GM18520 (cell line): ENCODE results near the gene TBPL2.
"Not testable (repeated sequence)": the region's sequence is repeated elsewhere in the genome, so short reads cannot be mapped to it uniquely, and the experiment has no call there.

ENCODE experiments used
- ATAC-seq: cut with Tn5 transposase; IDR thresholded peaks from one replicate; pipeline ENCODE4 v1.9.1; 2021; ENCODE audit not compliant: unreplicated experiment

The TBPL2 gene

GRCh38 chr14:55411426-55412389, 28.7 kb downstream of the TBPL2 start, which contains the start of gene ATG14:
Gene ATG14, minus strand, starts transcription at chr14:55411830. Its CDS starts 8 bp downstream, at chr14:55411822.
- peak; percentile 84 for ATAC-seq

- no peak for ATAC-seq
Observed at GRCh38 chr14:55410876-55411275, 29.5 kb downstream of the TBPL2 start.

- no peak for ATAC-seq
Observed at GRCh38 chr14:55404173-55404854, 36.1 kb downstream of the TBPL2 start.

GRCh38 chr14:55401751-55402150, 38.7 kb downstream of the TBPL2 start:
- no peak for ATAC-seq

GRCh38 chr14:55399852-55400251, 40.6 kb downstream of the TBPL2 start:
- ATAC-seq, result no peak

GRCh38 chr14:55399183-55399582, 41.2 kb downstream of the TBPL2 start:
- ATAC-seq, result no peak

GRCh38 chr14:55398679-55399078, 41.7 kb downstream of the TBPL2 start:
- no peak for ATAC-seq

GRCh38 chr14:55389330-55389729, 51.1 kb downstream of the TBPL2 start:
- ATAC-seq, result no peak

- ATAC-seq, result no peak
Observed at GRCh38 chr14:55388160-55388559, 52.3 kb downstream of the TBPL2 start.

- ATAC-seq, result no peak
Observed at GRCh38 chr14:55387121-55387520, 53.3 kb downstream of the TBPL2 start.

GRCh38 chr14:55386037-55386808, 54.2 kb downstream of the TBPL2 start:
- ATAC-seq, result no peak

GRCh38 chr14:55384536-55384935, 55.9 kb downstream of the TBPL2 start:
- no peak for ATAC-seq

- no peak for ATAC-seq
Observed at GRCh38 chr14:55383541-55384140, 56.8 kb downstream of the TBPL2 start.

- ATAC-seq, result not testable (repeated sequence)
Observed at GRCh38 chr14:55383056-55383466, 57.4 kb downstream of the TBPL2 start.

GRCh38 chr14:55382483-55382882, 57.9 kb downstream of the TBPL2 start:
- ATAC-seq, result no peak

GRCh38 chr14:55381561-55381960, 58.9 kb downstream of the TBPL2 start:
- no peak for ATAC-seq

GRCh38 chr14:55381040-55381439, 59.4 kb downstream of the TBPL2 start:
- ATAC-seq, result no peak

- no peak for ATAC-seq
Observed at GRCh38 chr14:55377236-55377635, 63.2 kb downstream of the TBPL2 start.

- no peak for ATAC-seq
Observed at GRCh38 chr14:55374771-55375170, 65.6 kb downstream of the TBPL2 start.

GRCh38 chr14:55373784-55374705, 66.4 kb downstream of the TBPL2 start:
- ATAC-seq, result peak; percentile 52
